Right renal cortex interstitium (tissue), 3 donors: ENCODE data around the gene ERFE. TPM values are rescaled to one million over a fixed set of nuclear protein-coding genes. Genes with fewer than 3 reads are reported as not detected.

Experiments used
- DNase-seq, 3 donors: peaks; one replicate each; pipeline ENCODE4 v3.0.0-alpha.2; 2013; ENCODE audit warnings: low read depth in 3 of 3, low spot score in 2 of 3
- polyA plus RNA-seq, 3 donors: library from polyadenylated mRNA; unstranded; fragments of 120-200 nt; gene quantifications; one replicate each; pipeline ENCODE4 v1.2.1, GENCODE V29; 2013; ENCODE audit not compliant: insufficient read length in 3 of 3

ERFE gene
- polyA plus RNA-seq, 3 donors: 4.3 to 5.1 (median 4.9) TPM

GRCh38 chr2:238152771-238153688 is 5.7 kb upstream of the ERFE start:
- no peak for DNase-seq

GRCh38 chr2:238154570-238154969 is 4.2 kb upstream of the ERFE start:
- no peak for DNase-seq

GRCh38 chr2:238155051-238155760 is 3.6 kb upstream of the ERFE start:
- peak; percentile 74 to 85 (median 76) for DNase-seq

- no peak for DNase-seq
Measured at GRCh38 chr2:238155761-238156694, 2.7 kb upstream of the ERFE start.

GRCh38 chr2:238157506-238158017 is 1.2 kb upstream of the ERFE start:
- DNase-seq: no peak

- no peak for DNase-seq
Measured at GRCh38 chr2:238158018-238158508, 707 bp upstream of the ERFE start.

- DNase-seq: no peak
Measured at GRCh38 chr2:238159071-238159539, 335 bp downstream of the ERFE start.

- no peak for DNase-seq
Measured at GRCh38 chr2:238159661-238160205, 963 bp downstream of the ERFE start.

- no peak for DNase-seq
Measured at GRCh38 chr2:238160206-238161129, 1.7 kb downstream of the ERFE start.

- DNase-seq: no peak
Measured at GRCh38 chr2:238161291-238162051, 2.7 kb downstream of the ERFE start.

GRCh38 chr2:238162251-238162845 is 3.6 kb downstream of the ERFE start:
- no peak for DNase-seq

- DNase-seq: no peak
Measured at GRCh38 chr2:238162846-238163441, 4.2 kb downstream of the ERFE start.

- no peak for DNase-seq
Measured at GRCh38 chr2:238163481-238164198, 4.9 kb downstream of the ERFE start.

- DNase-seq: no peak
Measured at GRCh38 chr2:238164906-238165287, 6.1 kb downstream of the ERFE start.

- no peak for DNase-seq
Measured at GRCh38 chr2:238165288-238165921, 6.6 kb downstream of the ERFE start.
